Mucosa of descending colon (tissue), 3 donors: ENCODE measurements around the gene STX2. TPM values are rescaled to one million over a fixed set of nuclear protein-coding genes. Genes with fewer than 3 reads are reported as not detected.

Experiments used
- ATAC-seq: fragments of 200-7000 bp; cut with Tn5 transposase; one replicate; pipeline ENCODE4 v1.9.1; 2020; ENCODE audit warnings: mild to moderate bottlenecking, moderate library complexity
- DNase-seq, 3 donors: peaks; one replicate each; pipeline ENCODE4 v3.0.0-alpha.2; 2020
- H3K36me3 ChIP-seq: fragments of 200-600 bp; one replicate; pipeline ENCODE4 v1.8.0; 2021; ENCODE audit warnings: low read depth, mild to moderate bottlenecking
- H3K4me1 ChIP-seq: fragments of 200-600 bp; one replicate; pipeline ENCODE4 v1.8.0; 2021; ENCODE audit warnings: low read depth, mild to moderate bottlenecking
- H3K4me3 ChIP-seq: fragments of 200-600 bp; one replicate; pipeline ENCODE4 v1.8.0; 2021; ENCODE audit warnings: mild to moderate bottlenecking
- H3K9me3 ChIP-seq: fragments of 200-600 bp; one replicate; pipeline ENCODE4 v1.8.0; 2021; ENCODE audit warnings: mild to moderate bottlenecking
- intact Hi-C, 2 donors: fragments of 100-400 bp; cut with DNase I in 1 of 2; cut with micrococcal nuclease in 1 of 2; formaldehyde crosslinking; loops; one replicate each; pipeline versions ENCODE4 v1.11.0 to v1.11.1; 2022; cut with DNase I, micrococcal nuclease
- total RNA-seq, 3 donors: library from RNA; stranded (reverse); fragmentation: NEBNext Ultra II Directional in 2 of 3; extraction: Animal tissue kit (Norgen Biotek cat#: 25700) in 2 of 3; gene quantifications; one replicate each; pipeline versions ENCODE4 v1.2.1 to v1.2.4, GENCODE V29; 2021 to 2023
- TF ChIP-seq, protein P1 (sequence below): fragments of 200-600 bp; IDR thresholded peaks from one replicate; pipeline ENCODE4 v1.8.0; 2022; ENCODE audit warnings: antibody characterized with exemption, mild to moderate bottlenecking
- donor health status: DM: no; HTN: no; CAD: no; lungs with moderate emphysema.
- donor health status: DM: no; HTN: no; CAD: no.
- donor health status: DM: no; HTN: yes; CAD: no.

STX2 gene
- total RNA-seq, 3 donors from 2014 or later = 1.6 to 34.2 (median 4.4) TPM

DNA sequence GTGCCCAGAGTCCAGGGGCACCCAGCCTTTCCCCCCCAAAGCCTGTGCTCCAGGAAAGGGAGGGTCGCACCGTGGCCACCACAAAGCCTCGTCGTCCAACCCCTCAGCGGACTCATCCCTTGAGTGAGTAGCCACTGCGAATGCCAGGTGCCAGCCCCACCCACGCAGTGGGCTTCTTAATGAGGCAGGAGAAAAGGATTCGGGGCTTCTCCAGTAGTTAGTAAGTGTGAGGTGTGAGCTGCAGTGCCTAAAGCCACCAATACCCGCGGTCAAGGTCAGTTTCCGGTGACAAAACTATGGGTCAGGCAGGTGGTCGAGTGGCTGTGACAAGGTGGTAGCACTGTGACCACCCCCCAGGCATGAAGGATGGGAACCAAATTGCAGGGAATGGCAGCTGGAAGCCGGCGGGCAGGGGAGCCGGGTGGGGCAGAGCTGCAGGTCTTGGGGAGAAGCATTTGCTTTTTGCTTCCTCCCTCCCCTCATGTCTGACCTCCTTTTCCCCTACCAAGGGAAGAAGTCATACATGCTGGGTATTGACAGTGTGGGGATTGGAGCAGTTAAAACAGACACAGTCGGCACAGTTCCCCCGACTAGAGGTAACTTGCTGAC, 40.8 kb upstream of the STX2 start:
- TF ChIP-seq, protein P1, sequence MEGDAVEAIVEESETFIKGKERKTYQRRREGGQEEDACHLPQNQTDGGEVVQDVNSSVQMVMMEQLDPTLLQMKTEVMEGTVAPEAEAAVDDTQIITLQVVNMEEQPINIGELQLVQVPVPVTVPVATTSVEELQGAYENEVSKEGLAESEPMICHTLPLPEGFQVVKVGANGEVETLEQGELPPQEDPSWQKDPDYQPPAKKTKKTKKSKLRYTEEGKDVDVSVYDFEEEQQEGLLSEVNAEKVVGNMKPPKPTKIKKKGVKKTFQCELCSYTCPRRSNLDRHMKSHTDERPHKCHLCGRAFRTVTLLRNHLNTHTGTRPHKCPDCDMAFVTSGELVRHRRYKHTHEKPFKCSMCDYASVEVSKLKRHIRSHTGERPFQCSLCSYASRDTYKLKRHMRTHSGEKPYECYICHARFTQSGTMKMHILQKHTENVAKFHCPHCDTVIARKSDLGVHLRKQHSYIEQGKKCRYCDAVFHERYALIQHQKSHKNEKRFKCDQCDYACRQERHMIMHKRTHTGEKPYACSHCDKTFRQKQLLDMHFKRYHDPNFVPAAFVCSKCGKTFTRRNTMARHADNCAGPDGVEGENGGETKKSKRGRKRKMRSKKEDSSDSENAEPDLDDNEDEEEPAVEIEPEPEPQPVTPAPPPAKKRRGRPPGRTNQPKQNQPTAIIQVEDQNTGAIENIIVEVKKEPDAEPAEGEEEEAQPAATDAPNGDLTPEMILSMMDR = no peak
- H3K4me3 ChIP-seq = no peak overlapping the region
- ATAC-seq = peak; percentile 24
- peaks cover 5% of the 10 kb centered on the region for H3K36me3 ChIP-seq
- no peak for DNase-seq
- no peaks in the 10 kb centered on the region for H3K9me3 ChIP-seq
- no peaks in the 10 kb centered on the region for H3K4me1 ChIP-seq
- intact Hi-C loops = no loop called here

DNA sequence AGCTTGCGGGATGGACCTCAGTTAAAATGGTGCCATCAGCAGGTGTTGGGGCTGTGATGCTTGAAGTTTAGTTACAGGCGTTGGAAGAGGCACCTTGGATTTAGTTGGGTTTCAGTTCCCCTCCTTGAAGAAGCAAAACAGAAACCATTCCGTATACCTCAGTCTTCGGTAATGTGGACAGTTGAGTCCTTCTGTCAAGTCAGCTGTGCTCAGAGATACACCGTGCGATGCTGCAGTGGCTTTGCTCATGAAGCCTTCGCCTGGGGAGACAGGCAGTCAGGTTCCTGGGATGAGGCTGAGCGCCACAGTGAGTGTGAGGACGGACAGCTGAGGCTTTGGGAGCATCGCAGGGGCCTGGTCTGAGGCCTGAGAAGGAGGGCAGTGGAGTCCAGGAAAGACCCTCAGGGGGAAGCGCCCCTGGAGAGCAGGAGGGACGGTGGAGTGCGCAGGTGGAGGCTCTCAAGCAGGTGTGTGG, 40.2 kb upstream of the STX2 start:
- peaks cover 5% of the 10 kb centered on the region for H3K36me3 ChIP-seq
- intact Hi-C loops = no loop called here
- no peak overlapping the region for H3K4me3 ChIP-seq
- DNase-seq = no peak
- peak; percentile 53 for ATAC-seq
- no peaks in the 10 kb centered on the region for H3K9me3 ChIP-seq
- H3K4me1 ChIP-seq = no peaks in the 10 kb centered on the region
- TF ChIP-seq, protein P1 = no peak

DNA sequence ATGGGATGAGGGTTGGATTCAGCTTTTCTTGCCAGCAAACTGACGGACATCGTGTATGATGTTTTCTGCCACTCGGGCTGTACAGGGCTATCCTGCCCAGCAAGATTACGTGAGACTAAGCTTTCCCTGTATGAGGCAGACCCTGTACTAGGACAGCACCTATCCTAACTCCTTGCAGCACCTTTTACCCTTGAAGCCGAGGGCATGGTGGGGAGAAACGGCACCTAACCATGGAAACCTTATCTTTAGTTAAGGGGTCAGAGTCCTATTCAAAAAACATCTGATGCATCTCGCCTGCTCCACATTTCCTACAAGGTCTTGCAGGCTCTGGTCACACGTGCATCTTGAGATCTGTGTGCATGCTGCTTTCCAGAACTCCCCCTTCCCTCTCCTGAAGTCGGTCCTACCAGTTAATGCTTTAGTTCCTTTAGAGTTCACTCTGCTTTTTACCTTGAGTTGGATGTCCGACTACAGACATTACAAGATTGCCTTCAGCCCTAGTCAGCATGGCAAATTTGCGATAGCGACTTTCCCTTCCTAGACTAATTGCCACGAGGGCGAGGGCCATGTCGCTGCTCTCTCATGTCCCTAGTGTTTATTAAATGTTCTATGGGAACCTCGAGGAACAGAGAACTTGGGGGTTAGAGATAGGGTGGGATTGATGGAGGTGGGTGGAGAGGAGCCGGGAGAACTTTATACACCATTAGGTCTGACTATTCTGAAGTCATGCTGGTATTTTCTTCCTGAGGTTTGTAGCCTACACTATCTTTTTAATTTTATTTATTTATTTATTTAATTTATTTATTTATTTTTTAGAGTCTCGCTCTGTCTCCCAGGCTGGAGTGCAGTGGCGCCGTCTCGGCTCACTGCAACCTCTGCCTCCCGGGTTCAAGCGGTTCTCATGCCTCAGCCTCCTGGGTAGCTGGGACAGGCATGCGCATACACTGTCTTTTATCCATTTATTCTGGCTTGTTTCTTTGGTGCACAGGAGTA, 39.4 kb upstream of the STX2 start:
- TF ChIP-seq, protein P1 = no peak
- intact Hi-C loops = no loop called here
- H3K4me3 ChIP-seq = no peak overlapping the region
- DNase-seq = no peak
- H3K9me3 ChIP-seq = no peaks in the 10 kb centered on the region
- peak; percentile 47 for ATAC-seq
- H3K4me1 ChIP-seq = peaks cover 4% of the 10 kb centered on the region
- peaks cover 5% of the 10 kb centered on the region for H3K36me3 ChIP-seq

DNA sequence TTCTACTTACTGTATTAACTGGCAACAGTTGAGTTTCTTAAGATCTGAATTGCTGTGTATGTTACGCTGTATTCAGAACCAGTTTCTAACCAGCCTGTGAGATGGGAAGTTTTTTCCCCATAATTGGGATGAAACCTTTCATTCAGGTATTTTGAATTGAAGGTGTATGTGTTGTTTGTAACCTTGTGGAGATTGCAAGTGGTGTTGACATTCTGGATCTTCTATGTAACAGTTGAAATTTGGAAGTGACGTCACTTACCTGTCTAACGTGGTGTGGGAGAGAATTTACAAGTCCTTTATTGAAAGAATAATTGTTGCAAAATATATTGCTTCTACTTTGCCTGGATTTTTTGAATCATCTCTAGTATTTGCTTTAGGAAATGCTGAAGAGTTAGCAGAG, 38.3 kb upstream of the STX2 start:
- Histone ChIP-seq H3K4me1 (peaks cover 13% of the 10 kb centered on the region), H3K36me3 (peaks cover 5% of the 10 kb centered on the region), H3K9me3 (no peaks in the 10 kb centered on the region), H3K4me3 (no peak overlapping the region)
- no peak for ATAC-seq
- DNase-seq = no peak
- intact Hi-C loops = no loop called here
- TF ChIP-seq, protein P1 = no peak

DNA sequence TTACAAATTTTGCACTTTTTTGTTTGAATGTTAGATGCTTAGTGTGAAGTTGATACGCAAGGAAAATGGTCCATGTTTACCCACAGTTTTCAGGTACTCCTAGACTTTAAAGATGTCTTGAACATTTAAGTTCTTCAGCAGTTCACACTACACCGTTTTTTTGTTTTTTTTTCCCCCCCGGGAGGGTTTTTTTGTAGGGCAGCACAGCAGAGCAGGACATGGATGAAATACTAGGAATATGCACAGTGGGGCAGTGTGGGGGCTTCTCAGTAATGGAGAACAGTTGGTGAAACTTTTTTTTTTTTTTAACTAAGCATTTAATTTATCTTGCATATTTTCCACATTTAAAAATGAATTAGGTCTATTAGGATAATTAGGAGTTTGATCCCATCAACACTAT, 37.7 kb upstream of the STX2 start:
- intact Hi-C loops = no loop called here
- no peak for DNase-seq
- Histone ChIP-seq H3K4me3 (no peak overlapping the region), H3K9me3 (no peaks in the 10 kb centered on the region), H3K4me1 (peaks cover 13% of the 10 kb centered on the region), H3K36me3 (peaks cover 5% of the 10 kb centered on the region)
- ATAC-seq = no peak
- TF ChIP-seq, protein P1 = no peak
